GM19193 (cell line): ENCODE data around the gene F12.

ENCODE experiments used
- POLR2A ChIP-seq: IDR thresholded peaks from 4 replicates; pipeline ENCODE4 v1.6.1; 2011; ENCODE audit not compliant: insufficient read depth, insufficient read length; ENCODE audit errors: extremely low read depth

F12 gene

DNA sequence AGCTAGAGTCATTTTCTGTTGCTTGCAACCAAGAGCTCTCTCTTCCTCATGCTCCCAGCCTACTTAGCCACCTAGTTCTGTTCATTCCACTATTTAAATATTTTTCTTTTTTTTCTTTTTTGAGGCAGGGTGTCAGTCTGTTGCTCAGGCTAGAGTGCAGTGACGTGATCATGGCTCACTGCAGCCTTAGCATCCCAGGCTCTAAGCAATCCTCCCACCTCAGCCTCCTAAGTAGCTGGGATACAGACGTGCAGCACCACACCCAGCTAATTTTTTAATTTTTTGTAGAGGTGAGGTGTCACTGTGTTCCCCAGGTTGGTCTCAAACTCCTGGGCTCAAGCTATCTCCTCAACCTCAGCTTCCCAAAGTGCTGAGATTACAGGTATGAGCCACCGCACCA, 5.1 kb upstream of the F12 start:
- TF ChIP-seq POLR2A = no peak

DNA sequence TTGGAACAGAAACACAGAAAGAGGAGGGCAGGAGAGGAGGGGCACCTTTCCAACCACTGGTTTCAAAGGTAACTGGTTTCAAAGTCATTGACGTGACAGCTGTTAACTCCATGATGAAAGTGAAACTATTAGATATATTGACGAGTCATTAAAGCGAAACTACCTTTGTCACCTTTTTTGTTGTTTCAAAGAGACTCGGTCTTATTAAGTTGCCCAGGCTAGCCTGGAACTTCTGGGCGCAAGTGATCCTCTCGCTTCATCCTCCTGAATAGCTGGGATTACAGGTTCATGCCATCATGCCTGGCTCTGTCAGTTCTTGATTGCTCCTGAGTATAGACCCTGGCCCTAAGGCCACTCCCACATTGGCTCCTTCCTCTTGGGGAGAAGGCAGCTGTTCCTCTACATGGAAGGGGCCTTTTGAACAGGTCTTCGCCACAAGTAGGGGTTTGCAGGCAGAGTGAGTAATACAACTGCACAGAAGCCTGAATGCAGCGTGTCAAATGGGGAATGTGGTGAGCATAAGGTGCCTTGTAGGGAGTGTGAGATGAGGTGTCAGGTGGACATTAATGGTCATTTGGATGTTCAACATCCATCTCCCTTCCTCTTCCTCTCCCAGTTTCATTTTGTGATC, 3.4 kb upstream of the F12 start:
- TF ChIP-seq POLR2A = peak; percentile 36

DNA sequence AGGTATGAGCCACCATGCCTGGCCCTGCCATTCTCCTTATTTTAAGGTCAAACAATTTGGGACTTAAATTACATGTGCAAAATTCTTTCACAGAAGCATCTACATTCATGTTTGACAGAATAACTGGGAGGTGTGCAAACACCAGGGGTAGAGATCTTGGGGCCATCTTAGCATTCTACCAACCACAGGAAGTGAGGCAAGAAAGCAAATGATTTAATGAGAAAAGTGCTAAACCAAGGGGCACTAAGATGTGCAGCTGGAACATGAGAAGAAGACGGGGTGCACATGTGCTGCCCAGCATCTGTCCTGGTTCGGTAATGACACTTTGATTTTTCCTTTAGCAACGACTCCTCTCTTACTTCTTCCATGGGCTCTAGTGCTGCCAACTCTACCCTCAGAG, 1.2 kb upstream of the F12 start:
- TF ChIP-seq POLR2A = no peak

DNA sequence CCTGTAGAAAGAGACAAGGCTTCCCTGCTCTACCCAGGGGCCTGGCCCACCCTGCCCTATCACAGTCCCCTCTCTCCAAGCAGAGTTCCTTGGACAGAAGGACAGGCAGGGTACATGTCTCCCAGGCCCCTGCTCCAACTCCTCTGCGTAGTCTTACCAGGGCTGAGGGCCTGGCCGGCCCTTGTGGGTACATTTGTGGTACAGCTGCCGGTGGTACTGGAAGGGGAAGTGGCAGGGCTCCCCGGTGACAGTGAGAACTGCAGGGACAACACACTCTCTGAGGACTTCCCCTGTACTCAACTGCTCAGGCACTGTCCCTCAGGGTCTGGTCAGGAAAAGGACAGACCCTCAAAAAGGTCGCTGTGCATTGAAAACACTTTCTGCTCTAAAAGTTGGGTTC, 3.6 kb downstream of the F12 start:
- TF ChIP-seq POLR2A = no peak

DNA sequence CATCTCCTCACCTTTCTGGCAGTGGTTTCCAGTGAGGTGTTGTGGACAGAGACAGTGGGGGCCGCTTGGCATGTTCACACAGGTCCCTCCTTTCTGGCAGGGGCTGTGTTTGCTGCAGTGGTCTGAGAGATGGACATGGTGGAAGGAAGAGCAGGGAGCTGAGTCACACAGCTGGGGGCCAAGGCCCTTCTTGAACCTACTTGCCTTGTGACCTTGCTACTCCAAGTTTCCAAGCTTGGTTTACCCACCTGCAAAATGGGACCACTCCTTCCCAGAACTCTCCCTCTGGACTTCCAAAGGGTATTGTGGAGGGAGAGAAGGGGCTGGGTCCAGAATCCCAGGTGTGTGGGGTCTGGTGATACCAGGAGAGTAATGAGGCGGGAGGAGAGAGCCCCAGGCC, 4.1 kb downstream of the F12 start:
- TF ChIP-seq POLR2A = no peak

DNA sequence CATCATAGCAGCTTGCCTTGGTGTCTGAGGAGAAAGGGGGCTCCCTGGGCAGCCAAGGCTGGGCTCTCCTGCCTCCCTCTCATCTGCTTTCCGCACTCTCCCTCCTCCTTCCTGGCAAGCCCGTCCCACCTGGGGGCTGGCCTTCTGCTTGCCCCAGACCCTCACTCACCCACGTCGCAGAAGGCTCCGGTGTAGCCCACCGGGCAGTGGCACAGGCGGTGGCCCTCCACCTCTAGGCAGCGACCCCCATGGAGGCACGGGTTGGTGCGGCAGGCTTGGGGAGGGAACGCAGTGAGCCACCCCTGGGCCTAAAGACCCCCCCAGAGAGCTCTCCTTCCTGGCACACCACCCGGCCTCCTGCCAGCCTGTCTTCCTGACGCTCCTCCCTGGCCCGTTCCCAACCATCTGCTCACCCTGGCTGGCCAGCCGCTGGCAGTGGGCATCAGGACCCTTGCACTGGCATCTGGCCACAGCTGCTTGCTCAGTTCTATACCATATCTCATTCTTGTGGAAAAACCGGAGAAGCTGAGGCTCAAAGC, 4.7 kb downstream of the F12 start:
- no peak for TF ChIP-seq POLR2A

DNA sequence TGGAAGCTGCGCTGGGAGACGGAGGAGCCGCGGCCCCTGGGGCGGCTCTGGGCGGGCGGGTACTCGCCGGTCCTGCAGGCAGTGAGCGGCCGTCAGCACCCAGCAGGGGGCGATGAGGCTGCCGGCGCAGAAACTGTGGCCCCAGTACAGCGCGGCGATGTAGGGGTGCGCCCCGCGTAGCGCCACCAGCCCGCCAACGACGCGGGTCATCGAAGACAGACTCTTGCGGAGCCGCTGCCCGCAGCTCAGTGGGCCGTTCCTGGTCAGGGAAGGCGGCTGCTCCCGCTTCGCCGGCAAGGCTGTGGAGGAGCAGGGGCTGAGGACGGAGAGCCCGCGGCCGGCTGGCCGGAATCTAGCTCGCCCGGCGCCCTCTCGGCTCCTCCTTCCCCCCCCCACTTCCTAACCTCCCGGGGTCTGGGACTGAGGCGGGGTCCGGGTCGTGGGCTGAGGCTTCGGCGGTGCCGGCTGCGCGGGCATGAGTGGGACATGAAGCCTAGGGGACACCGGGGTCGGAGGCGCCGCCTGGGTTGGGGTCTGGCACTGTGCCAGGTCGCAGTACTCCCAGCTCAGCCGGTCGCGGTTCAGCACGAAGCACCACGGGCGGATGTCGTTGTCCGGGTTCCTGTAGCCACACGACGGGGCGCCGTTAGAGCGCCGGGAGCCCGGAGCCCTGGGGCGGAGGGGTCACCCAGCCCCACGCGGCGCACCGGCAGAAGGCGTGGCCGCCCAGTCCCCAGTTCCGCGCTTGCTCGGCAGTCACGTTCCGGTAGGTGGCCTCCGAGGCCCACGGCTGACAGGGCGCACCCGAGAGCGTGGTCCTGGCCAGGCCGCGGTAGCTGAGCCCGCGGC, 5.3 kb downstream of the F12 start:
- peak; percentile 38 for TF ChIP-seq POLR2A

DNA sequence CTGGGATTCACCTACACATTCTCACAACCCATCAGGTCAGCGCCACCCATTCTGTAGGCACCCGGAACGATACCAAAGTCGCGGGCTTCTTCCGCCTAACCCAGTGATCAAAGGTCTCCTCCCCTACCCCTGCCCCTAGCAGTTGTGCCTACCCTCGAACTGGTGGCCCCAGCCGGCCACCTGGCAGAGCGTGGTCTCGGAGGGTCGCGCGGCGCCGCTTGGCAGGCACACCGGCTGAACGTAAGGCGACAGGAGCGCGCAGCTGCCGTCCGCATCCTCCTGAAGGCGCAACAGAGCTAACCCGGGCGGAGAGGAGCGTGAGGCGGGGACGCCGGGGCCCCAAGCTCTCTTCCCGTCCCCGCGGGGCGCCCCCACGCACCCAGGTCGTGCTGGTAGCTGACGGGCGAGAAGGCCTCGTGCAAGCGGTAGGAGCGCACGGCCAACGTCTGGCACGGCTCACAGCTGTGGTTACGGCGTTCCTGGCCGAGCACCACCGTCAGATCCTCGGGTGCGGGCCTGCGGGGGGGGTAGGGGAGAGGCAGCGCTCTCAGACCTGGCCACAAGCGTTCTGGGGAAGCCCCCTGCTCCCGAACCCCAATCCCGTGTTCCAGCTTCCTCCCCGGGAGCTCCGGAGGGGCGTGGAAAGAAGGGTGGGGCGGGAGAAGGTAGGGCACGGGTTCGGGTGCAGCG, 6.1 kb downstream of the F12 start:
- TF ChIP-seq POLR2A = peak; percentile 23

GRCh38 chr5:177402271-177403043, 6.9 kb downstream of the F12 start:
- no peak for TF ChIP-seq POLR2A

- TF ChIP-seq POLR2A = no peak
Measured at GRCh38 chr5:177399997-177400868, 9.1 kb downstream of the F12 start, which contains the start of gene PFN3. Gene PFN3, minus strand, starts transcription at chr5:177400661. Its CDS starts 85 bp downstream, at chr5:177400576.

DNA sequence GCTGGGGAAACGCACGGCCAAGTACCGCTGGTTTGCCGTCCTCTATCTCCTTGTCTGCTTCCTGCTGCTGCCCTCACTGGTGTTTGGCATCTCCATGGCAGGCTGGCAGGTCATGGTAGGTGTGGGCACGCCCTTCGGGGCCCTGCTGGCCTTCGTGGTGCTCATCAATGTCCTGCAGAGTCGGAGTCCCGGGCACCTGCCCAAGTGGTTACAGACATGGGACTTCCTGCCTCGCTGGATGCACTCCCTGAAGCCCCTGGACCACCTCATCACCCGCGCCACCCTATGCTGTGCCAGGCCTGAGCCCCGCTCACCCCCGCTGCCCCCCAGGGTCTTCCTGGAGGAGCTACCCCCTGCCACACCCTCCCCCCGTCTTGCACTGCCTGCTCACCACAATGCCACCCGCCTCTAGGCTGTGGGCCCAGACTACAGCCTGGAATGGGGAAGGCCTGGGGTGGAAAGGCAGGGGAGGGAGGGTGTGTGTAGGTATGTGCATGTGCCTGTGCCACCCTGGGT, 11.4 kb downstream of the F12 start:
- TF ChIP-seq POLR2A = no peak

- no peak for TF ChIP-seq POLR2A
Measured at GRCh38 chr5:177396807-177397206, 12.6 kb downstream of the F12 start.

- no peak for TF ChIP-seq POLR2A
Measured at GRCh38 chr5:177396078-177396477, 13.3 kb downstream of the F12 start.
